Measurements from ENCODE around the gene ARHGAP42. TPM values are rescaled to one million over a fixed set of nuclear protein-coding genes. Genes with fewer than 3 reads are reported as not detected.

The ARHGAP42 gene
- total and polyA plus RNA-seq, 9 donors, result 4.3 to 11.8 (median 7.0) TPM

GRCh38 chr11:100776212-100776896 lies 89.3 kb downstream of the ARHGAP42 start:
- 93 to 97% (median 93%) methylated on average over 6 of the region's 6 CpGs for WGBS, 3 donors
- TF ChIP-seq CTCF (IDR thresholded peaks at IDR 0.05), result no peak
- no peak overlapping the region for H3K27ac ChIP-seq
- no peaks in the 10 kb centered on the region for H3K9me3 ChIP-seq
- H3K4me3 ChIP-seq, result no peak overlapping the region
- H3K36me3 ChIP-seq, result no peaks in the 10 kb centered on the region
- no peaks in the 10 kb centered on the region for H3K4me1 ChIP-seq (ENCODE audit: insufficient read depth)
- no peaks in the 10 kb centered on the region for H3K27me3 ChIP-seq
- DNase-seq, result no peak
- intact Hi-C loops (cut with DNase I), result no loop called here

GRCh38 chr11:100777103-100777502 lies 90.0 kb downstream of the ARHGAP42 start:
- intact Hi-C loops (cut with DNase I), result no loop called here

GRCh38 chr11:100777736-100778135 lies 90.6 kb downstream of the ARHGAP42 start:
- intact Hi-C loops (cut with DNase I), result no loop called here
- no peak for TF ChIP-seq POLR2A (IDR thresholded peaks at IDR 0.05)
- TF ChIP-seq EP300 (IDR thresholded peaks at IDR 0.05), result no peak
- TF ChIP-seq CTCF (IDR thresholded peaks at IDR 0.05), result no peak
- no peaks in the 10 kb centered on the region for H3K9me3 ChIP-seq
- H3K4me3 ChIP-seq, result no peak overlapping the region
- no peak overlapping the region for H3K27ac ChIP-seq
- 95 to 99% (median 96%) methylated on average over 2 of the region's 2 CpGs for WGBS, 3 donors
- H3K4me1 ChIP-seq (ENCODE audit: insufficient read depth), result no peaks in the 10 kb centered on the region
- H3K27me3 ChIP-seq, result no peaks in the 10 kb centered on the region
- no peaks in the 10 kb centered on the region for H3K36me3 ChIP-seq
- DNase-seq, result no peak

More at GRCh38 chr11:100777103-100777502, 90.0 kb downstream of the ARHGAP42 start:
- Histone ChIP-seq H3K27ac (no peak overlapping the region), H3K4me3 (no peak overlapping the region), H3K36me3 (no peaks in the 10 kb centered on the region), H3K27me3 (no peaks in the 10 kb centered on the region), H3K4me1 (ENCODE audit: insufficient read depth) (no peaks in the 10 kb centered on the region), H3K9me3 (no peaks in the 10 kb centered on the region)
- DNase-seq, result no peak
- TF ChIP-seq EP300 (IDR thresholded peaks at IDR 0.05) (no peak), CTCF (IDR thresholded peaks at IDR 0.05) (no peak), POLR2A (IDR thresholded peaks at IDR 0.05) (no peak)

- 14 to 43% (median 20%) methylated on average over 3 of the region's 3 CpGs for WGBS, 3 donors
- no peaks in the 10 kb centered on the region for H3K4me1 ChIP-seq (ENCODE audit: insufficient read depth)
- no peaks in the 10 kb centered on the region for H3K36me3 ChIP-seq
- no peak overlapping the region for H3K27ac ChIP-seq
- intact Hi-C loops (cut with DNase I), result no loop called here
- H3K9me3 ChIP-seq, result no peaks in the 10 kb centered on the region
- no peak overlapping the region for H3K4me3 ChIP-seq
- no peaks in the 10 kb centered on the region for H3K27me3 ChIP-seq
- TF ChIP-seq CTCF (IDR thresholded peaks at IDR 0.05) (no peak), EP300 (IDR thresholded peaks at IDR 0.05) (no peak), POLR2A (IDR thresholded peaks at IDR 0.05) (no peak)
- DNase-seq, result no peak
Observed at GRCh38 chr11:100778166-100778785, 91.2 kb downstream of the ARHGAP42 start.

All from ovary (tissue), 9 donors.